ENCODE measurements around the gene EOLA1. TPM values are rescaled to one million over a fixed set of nuclear protein-coding genes. Genes with fewer than 3 reads are reported as not detected.
"Not testable (repeated sequence)": the region's sequence is repeated elsewhere in the genome, so short reads cannot be mapped to it uniquely, and the experiment has no call there.

The EOLA1 gene
- total RNA-seq, 1 experiment from 2014 or later = 17.8 TPM

- H3K27ac Mint-ChIP-seq (ENCODE audit: unreplicated experiment); H3K27me3 Mint-ChIP-seq (ENCODE audit: unreplicated experiment); H3K36me3 Mint-ChIP-seq (ENCODE audit: insufficient read depth, unreplicated experiment); intact Hi-C loops (cut with micrococcal nuclease; ENCODE audit: unreplicated experiment); H3K4me3 Mint-ChIP-seq (ENCODE audit: low read depth, unreplicated experiment); H3K4me1 Mint-ChIP-seq (ENCODE audit: low read depth, unreplicated experiment); CTCF ChIA-PET; H3K9me3 Mint-ChIP-seq (ENCODE audit: low read depth, unreplicated experiment); BruUV-seq (replicated peaks); DNase-seq: not testable (repeated sequence)
These were observed 9.6 kb downstream of the EOLA1 start for GRCh38 chrX:149550454-149550853.

- H3K4me1 Mint-ChIP-seq (ENCODE audit: low read depth, unreplicated experiment); intact Hi-C loops (cut with micrococcal nuclease; ENCODE audit: unreplicated experiment); H3K4me3 Mint-ChIP-seq (ENCODE audit: low read depth, unreplicated experiment); CTCF ChIA-PET; H3K9me3 Mint-ChIP-seq (ENCODE audit: low read depth, unreplicated experiment); H3K27me3 Mint-ChIP-seq (ENCODE audit: unreplicated experiment); H3K36me3 Mint-ChIP-seq (ENCODE audit: insufficient read depth, unreplicated experiment); BruUV-seq (replicated peaks); DNase-seq; H3K27ac Mint-ChIP-seq (ENCODE audit: unreplicated experiment): not testable (repeated sequence)
These were observed 10.6 kb downstream of the EOLA1 start for GRCh38 chrX:149551245-149551938.

- BruUV-seq (replicated peaks); H3K27ac Mint-ChIP-seq (ENCODE audit: unreplicated experiment); H3K4me3 Mint-ChIP-seq (ENCODE audit: low read depth, unreplicated experiment); CTCF ChIA-PET; H3K36me3 Mint-ChIP-seq (ENCODE audit: insufficient read depth, unreplicated experiment); H3K27me3 Mint-ChIP-seq (ENCODE audit: unreplicated experiment); intact Hi-C loops (cut with micrococcal nuclease; ENCODE audit: unreplicated experiment); H3K4me1 Mint-ChIP-seq (ENCODE audit: low read depth, unreplicated experiment); H3K9me3 Mint-ChIP-seq (ENCODE audit: low read depth, unreplicated experiment); DNase-seq: not testable (repeated sequence)
These were observed 11.1 kb downstream of the EOLA1 start for GRCh38 chrX:149551939-149552248.

DNA sequence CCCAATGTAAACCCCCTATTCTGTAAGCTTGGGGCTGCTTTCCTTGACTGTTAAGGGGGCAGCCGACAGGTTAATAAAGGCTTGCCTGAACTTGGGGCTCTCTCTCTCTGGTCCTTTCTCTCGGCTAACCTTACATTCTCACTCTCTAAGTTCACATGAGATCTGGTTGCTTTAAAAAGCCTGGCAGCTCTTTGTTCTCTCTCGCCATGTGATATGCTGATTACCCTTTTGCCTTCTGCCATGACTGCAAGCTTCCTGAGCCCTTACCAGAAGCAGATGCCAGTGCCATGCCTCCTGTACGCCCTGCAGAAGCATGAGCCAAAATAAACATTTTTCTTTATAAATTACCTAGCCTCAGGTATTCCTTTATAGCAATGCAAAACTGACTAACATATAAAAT lies 14.4 kb downstream of the EOLA1 start:
- CTCF ChIA-PET = not testable (repeated sequence)

GRCh38 chrX:149563359-149563758 lies 22.5 kb downstream of the EOLA1 start:
- no peaks in the 10 kb centered on the region for H3K9me3 Mint-ChIP-seq (ENCODE audit: low read depth, unreplicated experiment)
- no peak overlapping the region for H3K27ac Mint-ChIP-seq (ENCODE audit: unreplicated experiment)
- CTCF ChIA-PET = no interaction called here
- H3K4me1 Mint-ChIP-seq (ENCODE audit: low read depth, unreplicated experiment) = no peaks in the 10 kb centered on the region
- DNase-seq = no peak
- no peaks in the 10 kb centered on the region for H3K36me3 Mint-ChIP-seq (ENCODE audit: insufficient read depth, unreplicated experiment)
- TF ChIP-seq, protein P1, sequence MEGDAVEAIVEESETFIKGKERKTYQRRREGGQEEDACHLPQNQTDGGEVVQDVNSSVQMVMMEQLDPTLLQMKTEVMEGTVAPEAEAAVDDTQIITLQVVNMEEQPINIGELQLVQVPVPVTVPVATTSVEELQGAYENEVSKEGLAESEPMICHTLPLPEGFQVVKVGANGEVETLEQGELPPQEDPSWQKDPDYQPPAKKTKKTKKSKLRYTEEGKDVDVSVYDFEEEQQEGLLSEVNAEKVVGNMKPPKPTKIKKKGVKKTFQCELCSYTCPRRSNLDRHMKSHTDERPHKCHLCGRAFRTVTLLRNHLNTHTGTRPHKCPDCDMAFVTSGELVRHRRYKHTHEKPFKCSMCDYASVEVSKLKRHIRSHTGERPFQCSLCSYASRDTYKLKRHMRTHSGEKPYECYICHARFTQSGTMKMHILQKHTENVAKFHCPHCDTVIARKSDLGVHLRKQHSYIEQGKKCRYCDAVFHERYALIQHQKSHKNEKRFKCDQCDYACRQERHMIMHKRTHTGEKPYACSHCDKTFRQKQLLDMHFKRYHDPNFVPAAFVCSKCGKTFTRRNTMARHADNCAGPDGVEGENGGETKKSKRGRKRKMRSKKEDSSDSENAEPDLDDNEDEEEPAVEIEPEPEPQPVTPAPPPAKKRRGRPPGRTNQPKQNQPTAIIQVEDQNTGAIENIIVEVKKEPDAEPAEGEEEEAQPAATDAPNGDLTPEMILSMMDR (IDR thresholded peaks at IDR 0.05; ENCODE audit: unreplicated experiment) = no peak
- BruUV-seq (replicated peaks) = no TSS peak
- no peak overlapping the region for H3K4me3 Mint-ChIP-seq (ENCODE audit: low read depth, unreplicated experiment)
- H3K27me3 Mint-ChIP-seq (ENCODE audit: unreplicated experiment) = no peaks in the 10 kb centered on the region
- intact Hi-C loops (cut with micrococcal nuclease; ENCODE audit: unreplicated experiment) = no loop called here

More for the DNA sequence above, 14.4 kb downstream of the EOLA1 start:
- H3K27ac Mint-ChIP-seq (ENCODE audit: unreplicated experiment); H3K36me3 Mint-ChIP-seq (ENCODE audit: insufficient read depth, unreplicated experiment); H3K4me1 Mint-ChIP-seq (ENCODE audit: low read depth, unreplicated experiment); H3K4me3 Mint-ChIP-seq (ENCODE audit: low read depth, unreplicated experiment); DNase-seq; intact Hi-C loops (cut with micrococcal nuclease; ENCODE audit: unreplicated experiment); H3K27me3 Mint-ChIP-seq (ENCODE audit: unreplicated experiment); BruUV-seq (replicated peaks); H3K9me3 Mint-ChIP-seq (ENCODE audit: low read depth, unreplicated experiment): not testable (repeated sequence)

GRCh38 chrX:149567621-149568417 lies 27.0 kb downstream of the EOLA1 start:
- Mint-ChIP-seq H3K27me3 (ENCODE audit: unreplicated experiment) (no peaks in the 10 kb centered on the region), H3K4me3 (ENCODE audit: low read depth, unreplicated experiment) (no peak overlapping the region), H3K36me3 (ENCODE audit: insufficient read depth, unreplicated experiment) (no peaks in the 10 kb centered on the region), H3K4me1 (ENCODE audit: low read depth, unreplicated experiment) (peaks cover 7% of the 10 kb centered on the region), H3K9me3 (ENCODE audit: low read depth, unreplicated experiment) (no peaks in the 10 kb centered on the region), H3K27ac (ENCODE audit: unreplicated experiment) (no peak overlapping the region)
- TF ChIP-seq, protein P1 (IDR thresholded peaks at IDR 0.05; ENCODE audit: unreplicated experiment) = no peak
- intact Hi-C loops (cut with micrococcal nuclease; ENCODE audit: unreplicated experiment) = no loop called here
- DNase-seq = no peak
- no TSS peak for BruUV-seq (replicated peaks)
- CTCF ChIA-PET = no interaction called here
